Measurements from ENCODE around the gene FAM169A.
"Not testable (repeated sequence)": the region's sequence is repeated elsewhere in the genome, so short reads cannot be mapped to it uniquely, and the experiment has no call there.

The FAM169A gene

GRCh38 chr5:74869414-74869813, 3.2 kb upstream of the FAM169A start:
- DNase-seq = not testable (repeated sequence)

DNA sequence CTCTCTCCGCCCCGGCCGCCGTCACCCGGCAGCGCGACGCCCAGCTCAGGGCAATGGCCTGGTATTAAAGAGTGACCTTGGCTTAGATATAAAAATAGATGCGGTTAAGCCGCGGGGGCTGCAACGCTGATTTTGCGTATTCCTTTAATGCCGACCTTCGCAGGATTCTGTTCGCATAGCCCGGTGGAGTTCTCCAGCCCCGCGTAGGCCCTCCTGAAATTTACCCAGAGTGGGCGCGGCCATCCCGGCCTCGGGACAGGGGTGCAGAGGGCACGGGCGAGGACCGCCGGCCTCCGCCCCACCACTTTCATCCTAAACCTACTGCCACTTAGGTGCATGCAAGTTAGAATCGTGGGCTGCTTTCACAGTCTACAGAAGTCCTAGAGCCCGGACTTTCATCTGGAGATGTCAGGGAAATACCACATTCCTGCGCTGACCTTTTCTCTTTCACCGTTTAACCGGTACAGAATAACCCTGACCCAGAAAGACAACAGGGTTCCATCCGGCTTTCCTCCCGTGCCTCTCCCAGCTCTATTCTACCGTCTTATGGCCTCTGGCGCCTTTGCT, 492 bp upstream of the FAM169A start:
- no peak for DNase-seq

DNA sequence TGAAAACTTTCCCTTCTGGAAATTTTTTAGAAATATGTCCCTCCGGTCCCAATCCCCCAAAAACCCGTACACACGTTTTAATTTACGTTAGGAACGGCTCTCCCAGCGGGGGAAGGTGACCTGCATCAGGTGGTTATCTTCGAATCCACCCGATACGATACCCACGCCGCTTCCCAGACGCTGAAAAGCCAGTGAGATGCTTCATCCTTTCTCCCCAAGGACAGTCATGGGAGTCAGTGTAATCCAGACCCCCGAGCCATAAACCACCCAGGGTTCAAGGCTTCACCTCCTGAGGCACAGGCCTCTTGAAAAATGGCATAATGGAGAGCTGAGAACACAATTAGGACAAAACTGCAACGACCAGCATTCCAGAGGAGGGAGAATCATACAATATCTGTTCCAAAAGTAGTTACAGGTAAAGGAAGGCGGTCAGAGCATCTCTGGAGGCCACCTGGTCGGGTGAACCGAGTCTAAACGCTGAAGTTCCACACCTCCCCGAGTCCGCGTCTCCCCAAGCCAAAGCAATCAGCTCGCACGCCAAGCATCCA, 857 bp downstream of the FAM169A start:
- no peak for DNase-seq

DNA sequence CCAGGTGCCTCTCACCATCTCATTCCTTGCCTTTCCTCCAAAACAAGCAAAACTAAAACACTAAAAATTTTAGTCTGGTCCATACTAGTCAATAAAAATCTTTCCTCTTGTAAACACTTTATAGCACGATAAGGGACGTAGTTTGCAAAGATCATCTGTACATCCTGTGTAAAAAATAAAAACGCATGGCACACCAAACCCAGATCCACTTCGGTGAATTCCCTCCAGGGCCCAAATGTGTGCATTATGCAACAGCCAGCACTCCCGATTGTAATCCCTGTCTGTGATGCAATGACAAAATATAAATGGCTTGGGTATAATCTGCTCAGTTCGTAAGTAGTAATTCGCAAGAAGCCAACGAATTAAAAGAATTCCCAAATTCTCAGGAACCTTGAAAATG, 1.4 kb downstream of the FAM169A start:
- DNase-seq = no peak

DNA sequence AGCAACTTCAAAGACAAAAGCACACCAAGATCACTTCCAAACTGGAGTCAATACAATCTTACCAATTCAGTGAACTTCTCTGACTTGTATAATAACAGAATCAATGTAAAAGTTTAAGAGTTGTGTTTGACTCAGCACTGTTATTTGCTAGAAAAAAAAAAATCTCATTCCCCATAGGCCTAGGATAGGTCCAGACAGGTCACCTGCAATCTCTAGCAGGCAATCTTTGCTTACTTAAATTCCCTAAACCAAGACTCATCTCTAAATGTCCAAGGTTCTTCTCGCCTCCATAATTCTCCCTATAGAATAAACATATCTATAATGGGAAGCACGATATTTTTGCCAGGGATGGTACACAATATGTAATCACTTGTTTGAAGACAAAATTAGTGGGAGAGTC, 2.5 kb downstream of the FAM169A start:
- no peak for DNase-seq

GRCh38 chr5:74862221-74862620, 4.0 kb downstream of the FAM169A start:
- DNase-seq = no peak

GRCh38 chr5:74856975-74857374, 9.2 kb downstream of the FAM169A start:
- not testable (repeated sequence) for DNase-seq

GRCh38 chr5:74853256-74853655, 12.9 kb downstream of the FAM169A start:
- no peak for DNase-seq

GRCh38 chr5:74851684-74852353, 14.4 kb downstream of the FAM169A start:
- DNase-seq = no peak

DNA sequence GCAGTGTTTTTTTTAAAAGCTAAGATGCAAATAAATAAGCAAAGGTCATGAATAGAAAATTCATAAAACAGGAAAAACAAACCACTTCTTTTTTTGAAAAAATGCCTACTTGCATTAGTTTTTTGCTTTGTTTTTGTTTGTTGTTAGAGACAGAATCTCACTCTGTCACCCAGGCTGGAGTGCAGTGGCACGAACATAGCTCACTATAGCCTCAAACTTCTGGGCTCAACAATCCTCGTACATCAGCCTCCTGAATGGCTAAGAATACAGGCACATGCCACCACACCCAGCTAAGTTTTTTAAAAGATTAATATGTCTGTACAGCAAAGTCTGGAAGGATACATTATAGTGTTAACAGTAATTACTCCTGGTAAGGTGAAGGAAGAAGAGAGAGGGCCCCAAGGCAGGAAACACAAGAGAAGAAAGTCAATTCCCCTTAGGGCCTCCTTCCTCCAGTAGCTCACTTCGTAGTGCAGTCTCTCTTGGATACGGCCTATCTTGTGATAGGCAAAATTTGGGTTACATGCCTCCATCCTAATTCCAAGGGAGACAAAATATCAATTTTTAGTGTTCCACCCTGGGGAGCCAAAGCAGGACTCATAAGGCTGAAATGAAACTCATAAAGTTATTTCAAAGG, 15.3 kb downstream of the FAM169A start:
- DNase-seq = no peak

- no peak for DNase-seq
Observed at GRCh38 chr5:74850030-74850429, 16.2 kb downstream of the FAM169A start.

GRCh38 chr5:74848553-74849025, 17.6 kb downstream of the FAM169A start:
- no peak for DNase-seq

DNA sequence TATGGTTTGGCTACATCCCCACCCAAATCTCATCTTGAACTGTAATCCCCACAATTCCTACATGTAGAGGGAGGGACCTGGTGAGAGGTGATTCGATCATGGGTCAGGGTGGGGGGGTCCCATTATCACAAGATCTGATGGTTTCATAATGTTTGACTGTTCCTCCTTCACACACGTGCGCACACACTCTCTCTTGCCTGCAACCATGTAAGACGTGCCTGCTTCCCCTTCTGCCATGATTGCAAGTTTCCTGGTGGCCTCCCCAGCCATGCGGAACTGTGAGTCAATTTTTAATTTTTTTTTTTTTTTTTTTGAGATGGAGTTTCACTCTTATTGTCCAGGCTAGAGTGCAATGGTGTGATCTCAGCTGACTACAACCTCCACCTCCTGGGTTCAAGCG, 27.0 kb downstream of the FAM169A start:
- no peak for DNase-seq

- DNase-seq = no peak
Observed at GRCh38 chr5:74838262-74838661, 27.9 kb downstream of the FAM169A start.

GRCh38 chr5:74837115-74837514, 29.1 kb downstream of the FAM169A start:
- no peak for DNase-seq

DNA sequence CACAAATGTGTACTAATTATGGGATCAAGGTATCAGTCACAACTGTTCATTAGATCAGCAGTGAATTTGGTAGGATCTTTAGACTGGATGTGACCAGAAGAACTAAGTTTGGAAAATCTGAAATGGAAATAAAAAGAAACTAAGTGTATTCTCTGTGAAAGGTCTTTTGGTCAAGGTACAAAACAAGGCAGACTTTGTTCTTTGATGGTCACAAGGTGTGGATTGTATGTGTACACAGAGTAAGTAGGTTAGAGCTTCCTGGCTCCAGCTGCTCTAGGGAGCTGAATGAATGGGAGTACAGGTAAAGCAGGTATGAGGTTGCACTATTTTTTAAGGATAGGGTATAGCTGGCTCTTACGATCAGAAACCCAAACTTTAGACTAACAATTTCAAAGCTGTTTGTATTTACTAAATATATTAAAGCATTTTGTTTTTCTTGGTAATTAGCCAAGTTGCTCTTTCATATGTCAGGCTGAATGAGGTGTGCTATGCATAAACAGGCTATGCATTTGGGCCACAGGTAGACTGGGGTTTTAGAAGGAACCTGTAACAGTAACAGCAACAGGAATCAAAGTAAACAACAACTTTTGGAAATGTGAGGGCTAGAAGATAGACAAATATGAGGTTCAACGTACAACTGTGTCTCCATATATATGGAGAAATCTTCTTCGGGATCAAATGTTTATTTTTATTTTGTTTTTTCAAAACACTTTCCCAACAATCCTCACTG, 32.5 kb downstream of the FAM169A start:
- no peak for DNase-seq

GRCh38 chr5:74829413-74829812, 36.8 kb downstream of the FAM169A start:
- DNase-seq = no peak

GRCh38 chr5:74822288-74822687, 43.9 kb downstream of the FAM169A start:
- DNase-seq = no peak

GRCh38 chr5:74816875-74817274, 49.3 kb downstream of the FAM169A start:
- DNase-seq = no peak

DNA sequence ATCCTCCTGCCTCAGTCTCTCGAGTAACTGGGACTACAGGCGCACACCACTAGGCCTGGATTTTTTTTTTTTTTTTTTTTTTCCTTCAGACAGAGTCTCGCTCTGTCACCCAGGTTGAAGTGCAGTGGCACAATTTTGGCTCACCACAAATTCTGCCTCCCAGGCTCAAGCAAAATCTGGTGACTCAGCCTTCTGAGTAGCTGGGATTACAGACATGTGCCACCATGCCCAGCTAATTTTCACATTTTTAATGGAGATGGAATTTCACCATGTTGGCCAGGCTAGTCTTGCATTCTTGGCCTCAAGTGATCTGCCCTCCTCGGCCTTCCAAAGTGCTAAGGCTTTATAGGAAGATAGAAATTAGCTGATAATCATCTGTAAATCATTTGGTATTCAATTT, 55.3 kb downstream of the FAM169A start:
- no peak for DNase-seq

DNA sequence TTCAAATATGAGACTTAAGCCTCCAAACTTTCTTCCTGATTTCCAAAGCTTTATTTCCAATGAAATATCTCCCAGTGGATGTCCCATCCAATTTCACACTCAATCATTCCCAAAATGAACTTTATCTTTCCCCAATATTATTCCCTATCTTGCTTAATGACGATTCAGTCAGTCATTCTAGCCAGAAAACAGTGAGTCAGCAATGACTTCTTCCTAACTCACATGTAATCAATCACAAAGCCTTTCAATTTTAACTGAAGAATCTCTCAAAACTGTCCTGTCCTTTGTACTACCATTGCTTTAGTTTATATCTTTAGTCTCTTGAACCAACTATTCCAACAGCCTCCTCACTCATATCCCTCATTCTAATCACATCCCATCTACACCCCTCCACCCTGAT, 64.2 kb downstream of the FAM169A start:
- no peak for DNase-seq

GRCh38 chr5:74801197-74801596, 65.0 kb downstream of the FAM169A start:
- DNase-seq = no peak

Data from NCI-H524 treated with DMSO at 0.1 percent for 48 hours (cell line).